Uterus (tissue), 2 donors: ENCODE measurements around the gene ITPR1.

Experiments
- CTCF ChIP-seq, 4 experiments: fragments of 200-600 bp in 2 of 4; fragments of 450-650 bp in 2 of 4; sonication (generic) in 2 of 4; IDR thresholded peaks; one replicate each; pipeline ENCODE4 v1.5.1; 2016 to 2019; ENCODE audit warnings: antibody characterized with exemption in 4 of 4, mild to moderate bottlenecking in 2 of 4, moderate library complexity in 1 of 4
- POLR2A ChIP-seq, 2 donors: fragments of 450-650 bp; IDR thresholded peaks; one replicate each; pipeline ENCODE4 v1.6.1; 2016; ENCODE audit warnings: antibody characterized with exemption in 2 of 2, mild to moderate bottlenecking in 1 of 2, moderate library complexity in 1 of 2

GRCh38 chr3:4758249-4758860 lies 265.2 kb downstream of the ITPR1 start:
- TF ChIP-seq CTCF (IDR thresholded peaks at IDR 0.05) = no peak
- TF ChIP-seq POLR2A (IDR thresholded peaks at IDR 0.05) = no peak
